ENCODE data around the gene EFNB2.

Gene EFNB2

DNA sequence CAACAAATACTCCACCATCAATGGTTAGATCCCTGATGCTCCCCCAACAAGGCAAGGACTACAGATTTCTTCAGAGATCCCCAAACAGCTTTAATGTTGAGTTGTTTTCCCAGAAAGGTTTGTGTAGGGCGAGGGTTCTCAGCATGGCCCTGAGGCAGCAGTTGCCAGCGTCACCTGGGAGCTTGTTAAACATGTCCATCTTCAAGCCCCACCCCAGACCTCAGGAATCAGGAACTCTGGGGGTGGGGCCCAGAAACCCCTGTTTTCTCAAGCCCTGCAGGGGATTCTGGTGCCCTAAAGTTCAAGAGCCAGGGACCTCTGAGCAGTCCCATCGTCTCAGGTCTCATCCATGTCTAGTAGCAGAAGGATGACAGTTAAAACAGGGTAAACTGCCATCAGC lies 9.6 kb downstream of the EFNB2 start:
- no peak for DNase-seq (ENCODE audit: low spot score)

DNA sequence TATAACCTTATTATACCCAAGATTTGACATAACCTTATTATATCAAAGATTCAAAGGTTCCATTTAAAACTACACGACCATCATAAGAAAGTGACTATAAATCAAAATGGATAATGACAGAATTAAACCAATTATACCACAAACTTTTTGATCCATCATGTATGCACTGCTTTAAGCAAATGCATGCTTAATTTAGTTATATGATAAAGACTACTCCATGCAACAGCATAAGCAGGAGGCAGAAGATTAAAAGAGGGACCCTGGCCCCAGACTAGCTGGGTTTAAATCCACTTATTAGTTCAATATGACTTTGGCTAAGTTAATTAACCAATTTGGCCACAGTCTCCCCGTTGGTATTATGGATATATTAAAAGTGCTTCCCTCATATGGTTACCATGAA lies 11.4 kb downstream of the EFNB2 start:
- DNase-seq (ENCODE audit: low spot score) = no peak

DNA sequence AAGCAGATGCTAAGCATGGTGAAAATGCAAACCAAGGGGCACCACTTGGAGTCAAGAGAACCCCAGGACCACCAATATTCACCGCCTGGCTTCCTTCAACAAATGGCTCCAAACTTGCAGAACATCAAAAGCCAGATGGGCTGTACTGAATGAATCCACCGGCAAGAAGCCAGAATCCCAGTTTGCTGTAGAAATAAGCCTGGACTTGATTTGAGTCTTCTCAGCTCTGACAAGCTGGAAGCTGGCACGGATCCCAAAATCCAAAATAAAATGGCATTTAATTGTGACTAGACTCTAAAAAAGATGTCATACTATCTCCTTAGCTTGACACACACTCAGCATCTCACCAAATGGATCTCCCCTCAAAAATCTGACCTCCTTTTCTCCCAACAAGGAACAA lies 11.9 kb downstream of the EFNB2 start:
- no peak for DNase-seq (ENCODE audit: low spot score)

DNA sequence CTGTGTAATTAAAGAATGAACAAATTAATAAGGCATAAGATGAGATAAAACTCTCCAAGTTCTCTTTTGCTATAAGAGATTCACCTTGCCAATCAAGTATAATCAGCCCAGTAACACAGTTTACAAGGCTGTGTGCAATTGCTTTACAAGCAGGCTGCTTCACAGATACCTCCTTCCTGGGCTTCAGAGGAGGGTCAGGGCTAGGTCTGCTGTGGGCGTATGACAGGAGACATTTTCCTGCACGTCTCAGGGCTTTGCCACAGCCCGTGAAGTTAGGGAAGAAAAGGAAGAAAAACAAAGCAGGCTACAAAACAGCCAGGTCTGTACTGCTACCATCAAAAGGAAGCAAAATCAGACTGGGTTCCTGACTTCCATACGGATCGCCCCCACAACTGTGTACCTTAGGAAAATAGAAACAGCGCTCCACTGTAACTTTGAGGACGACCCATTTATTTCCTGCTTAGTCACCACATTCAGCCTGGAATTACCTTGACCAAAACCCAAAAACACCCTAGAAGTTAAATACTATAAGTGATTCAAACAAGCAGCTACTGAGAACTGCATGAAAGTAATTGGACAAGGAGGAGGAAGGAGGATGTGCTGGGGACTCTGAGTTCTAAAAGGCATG lies 12.4 kb downstream of the EFNB2 start:
- DNase-seq (ENCODE audit: low spot score) = no peak

DNA sequence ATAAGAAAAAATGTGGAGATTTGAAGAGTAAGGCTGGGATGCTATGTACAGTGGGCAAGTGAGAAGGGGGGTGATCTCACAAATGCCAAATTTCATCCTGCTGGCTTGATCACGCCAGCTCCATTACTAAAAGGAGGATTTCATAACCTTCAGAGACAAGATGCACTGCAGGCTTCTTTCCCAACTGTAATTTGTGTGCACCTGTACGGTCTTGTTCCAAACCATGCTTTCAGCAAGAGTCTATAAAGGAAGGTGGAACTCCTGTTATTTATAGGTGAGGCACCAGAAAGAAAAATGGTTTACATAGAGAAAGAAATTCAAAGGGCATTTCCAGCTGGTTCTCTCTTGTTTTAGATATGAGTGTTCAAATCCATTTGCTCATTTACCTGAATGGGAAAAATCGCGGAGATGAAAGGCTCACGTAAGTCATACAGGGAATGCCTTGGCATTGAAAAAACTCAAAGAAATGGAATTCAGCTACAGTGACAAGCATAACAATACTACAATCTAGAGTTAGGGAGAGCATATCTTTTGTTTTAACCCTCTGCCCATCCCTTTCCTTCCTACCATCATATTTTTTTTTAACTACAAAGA lies 13.3 kb downstream of the EFNB2 start:
- no peak for DNase-seq (ENCODE audit: low spot score)

DNA sequence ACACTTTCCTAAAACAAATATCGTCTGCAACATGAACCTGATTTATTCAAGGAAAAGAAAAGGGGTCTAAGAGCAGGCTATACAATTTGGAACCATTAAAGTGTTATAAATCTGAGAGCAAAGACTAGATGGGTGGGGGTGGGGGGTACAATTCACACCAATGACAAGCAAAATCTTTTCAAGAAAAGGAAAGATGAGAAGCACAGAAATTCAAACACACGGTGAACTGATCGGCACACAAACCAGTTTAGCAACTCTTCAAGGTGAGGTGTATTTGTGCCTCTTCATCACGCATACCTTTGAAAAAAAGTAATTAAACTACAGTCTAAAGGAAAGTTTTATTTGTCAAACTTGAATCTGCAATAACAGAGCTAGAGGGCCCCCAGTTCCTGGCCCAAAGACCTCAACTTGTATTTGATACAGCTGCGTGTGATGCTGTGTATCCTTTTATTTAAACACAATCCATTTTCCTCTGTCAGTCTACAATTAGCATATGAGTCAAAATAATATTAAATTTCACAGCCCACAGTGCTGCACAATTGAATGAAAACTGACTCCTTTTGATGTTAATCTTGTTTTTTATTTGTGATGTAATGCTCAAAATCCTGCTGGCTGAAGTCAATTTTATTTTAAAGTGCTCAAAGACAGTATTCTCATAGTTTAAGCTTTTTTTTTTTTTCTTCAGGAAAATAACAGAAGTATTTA lies 14.2 kb downstream of the EFNB2 start:
- DNase-seq (ENCODE audit: low spot score) = no peak

DNA sequence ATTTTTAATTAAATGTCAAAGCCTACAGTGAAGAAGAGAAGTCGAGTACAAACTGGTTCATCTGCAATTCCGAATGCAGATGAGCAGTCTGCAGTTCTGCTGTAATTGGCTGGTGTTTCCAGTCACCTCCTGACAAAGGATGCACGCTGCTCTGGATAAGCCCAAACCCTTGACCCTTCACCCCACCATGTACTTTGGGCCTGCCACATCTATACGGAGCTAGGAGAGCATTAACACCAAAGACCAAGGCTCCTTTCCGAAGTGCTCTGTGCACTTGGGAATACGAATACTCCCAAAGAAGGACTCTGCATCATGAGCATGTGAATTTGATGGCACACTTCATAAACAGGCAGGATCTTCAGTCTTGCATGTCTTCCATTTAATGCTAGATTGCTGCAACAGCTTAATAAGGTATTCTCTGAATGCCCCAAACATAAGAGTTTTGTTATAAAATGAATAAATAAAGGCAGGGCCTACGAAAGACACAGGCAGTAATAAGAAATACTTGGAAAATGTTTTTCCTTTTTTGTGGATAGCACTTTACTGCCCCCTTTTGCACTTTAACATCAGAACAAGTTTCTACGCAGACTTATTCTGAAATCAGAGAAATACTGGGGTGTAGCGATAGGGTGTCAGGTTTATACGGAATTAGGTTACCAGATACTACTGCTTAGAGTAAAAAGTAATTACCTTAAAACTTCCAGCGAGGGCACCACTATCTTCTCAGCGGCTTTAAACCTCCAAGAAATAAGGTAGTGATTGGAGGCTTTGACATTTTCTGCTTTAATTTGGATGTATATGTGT lies 15.0 kb downstream of the EFNB2 start:
- DNase-seq (ENCODE audit: low spot score) = no peak

DNA sequence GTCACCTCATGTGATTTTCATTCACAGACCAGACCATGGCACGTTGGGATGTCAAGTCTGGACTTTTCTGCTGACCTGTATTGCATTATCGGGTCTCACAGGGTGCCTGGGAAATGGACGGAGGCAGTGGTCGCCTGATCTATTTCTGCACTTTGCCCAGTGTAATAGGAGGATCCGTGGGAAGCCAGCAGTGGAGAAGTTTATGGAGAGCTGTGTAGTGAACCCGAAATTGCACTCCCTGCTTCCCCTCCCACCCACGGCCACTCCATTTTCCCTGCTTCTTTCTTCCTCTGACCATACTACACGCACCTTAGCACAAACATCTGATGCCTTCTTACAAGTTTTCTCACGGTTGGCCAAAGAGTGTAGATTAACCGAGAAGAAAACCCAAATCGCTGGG lies 16.9 kb downstream of the EFNB2 start:
- DNase-seq (ENCODE audit: low spot score) = no peak

DNA sequence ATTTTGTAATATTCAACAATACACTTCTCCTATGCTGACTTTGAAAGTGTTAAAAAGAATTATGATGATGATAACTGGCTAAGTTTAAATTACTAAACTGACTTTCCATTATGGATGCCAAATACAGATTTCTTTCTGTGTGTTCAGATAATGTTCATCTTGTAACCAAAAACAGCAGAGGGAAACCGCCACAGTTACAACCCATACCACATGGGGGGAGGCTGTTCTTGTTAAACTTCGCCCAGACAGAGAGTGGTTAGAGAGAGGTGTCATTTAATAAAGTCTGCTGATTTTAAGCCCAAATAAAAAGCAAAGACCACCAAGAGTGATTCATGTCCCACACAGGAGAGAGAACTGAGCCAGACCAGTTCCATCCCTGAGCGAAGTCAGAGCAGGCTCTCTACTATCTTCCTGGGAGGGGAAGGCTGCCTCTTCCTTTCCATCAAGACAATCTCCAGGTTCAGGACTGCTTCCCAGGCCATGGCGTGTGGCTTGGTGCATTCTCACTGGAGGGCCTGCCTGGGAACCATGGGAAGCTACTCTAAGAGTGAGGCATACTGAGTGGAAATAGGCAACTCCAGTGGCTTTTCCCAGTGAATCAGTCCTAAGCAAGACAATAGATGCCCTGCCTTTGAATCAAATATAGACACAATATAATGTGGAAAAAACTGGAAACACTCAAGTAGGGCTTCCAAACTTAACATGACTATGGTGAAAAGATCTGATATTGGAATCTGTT lies 18.2 kb downstream of the EFNB2 start:
- no peak for DNase-seq (ENCODE audit: low spot score)

DNA sequence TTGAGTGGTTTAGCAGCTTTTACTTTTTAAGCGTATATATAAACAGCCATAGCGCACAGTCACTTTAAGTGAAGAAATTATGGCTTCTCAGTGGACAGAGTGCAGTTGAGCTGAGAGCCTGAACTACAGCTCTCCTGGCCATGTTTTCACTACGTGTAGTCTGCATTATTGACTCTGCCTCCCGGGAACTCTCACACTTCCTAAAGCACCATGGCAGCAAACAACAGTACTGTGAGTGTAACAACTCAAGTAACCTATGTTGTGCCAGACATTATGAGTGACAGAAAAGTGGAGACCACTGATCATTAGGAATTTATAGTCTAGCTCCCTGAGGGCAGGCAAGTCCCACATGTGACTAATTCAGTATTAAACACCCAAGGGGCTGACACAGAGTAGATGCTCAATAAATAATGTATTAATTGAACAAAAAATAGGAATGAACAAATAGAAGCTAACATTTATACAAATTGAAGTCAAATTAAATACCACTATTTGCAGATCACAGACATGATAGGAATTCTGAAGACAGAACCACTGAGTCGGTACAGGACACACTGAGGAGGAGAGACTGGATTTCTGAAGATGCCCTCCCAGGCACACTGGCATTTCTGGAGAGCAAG lies 19.7 kb downstream of the EFNB2 start:
- no peak for DNase-seq (ENCODE audit: low spot score)

DNA sequence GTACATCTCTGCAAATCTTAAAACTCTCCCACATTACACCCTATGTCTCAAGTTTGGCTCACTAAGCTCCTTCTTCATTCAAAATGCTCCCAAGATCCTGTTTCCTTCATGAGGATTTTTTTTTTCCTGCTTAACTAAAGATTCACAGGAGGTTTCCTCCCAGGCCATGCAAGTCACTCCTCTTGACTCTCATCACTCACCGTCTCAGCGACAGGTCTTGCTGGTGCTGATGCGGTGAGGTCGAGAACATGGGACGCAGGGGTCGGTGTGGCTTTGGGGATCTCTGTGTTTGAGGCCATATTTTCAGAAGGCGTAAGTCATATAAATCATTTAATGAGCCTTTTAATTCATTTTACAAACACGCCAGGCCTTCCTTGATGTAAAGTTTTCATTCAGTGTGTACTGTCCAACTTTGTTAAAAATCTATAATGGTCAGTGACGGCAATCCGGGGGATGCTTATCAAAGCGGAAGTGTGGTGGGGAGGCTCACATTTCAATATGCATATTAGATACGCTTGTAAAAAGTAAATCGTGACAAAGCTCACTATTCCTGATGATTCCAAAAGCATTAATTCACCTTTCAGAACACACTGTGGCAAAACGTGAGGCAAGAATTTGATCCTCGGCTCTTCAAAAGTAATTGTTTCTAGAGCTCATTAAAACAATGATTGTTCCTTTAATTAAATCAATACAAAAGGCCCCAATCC lies 20.4 kb downstream of the EFNB2 start:
- DNase-seq (ENCODE audit: low spot score) = no peak

DNA sequence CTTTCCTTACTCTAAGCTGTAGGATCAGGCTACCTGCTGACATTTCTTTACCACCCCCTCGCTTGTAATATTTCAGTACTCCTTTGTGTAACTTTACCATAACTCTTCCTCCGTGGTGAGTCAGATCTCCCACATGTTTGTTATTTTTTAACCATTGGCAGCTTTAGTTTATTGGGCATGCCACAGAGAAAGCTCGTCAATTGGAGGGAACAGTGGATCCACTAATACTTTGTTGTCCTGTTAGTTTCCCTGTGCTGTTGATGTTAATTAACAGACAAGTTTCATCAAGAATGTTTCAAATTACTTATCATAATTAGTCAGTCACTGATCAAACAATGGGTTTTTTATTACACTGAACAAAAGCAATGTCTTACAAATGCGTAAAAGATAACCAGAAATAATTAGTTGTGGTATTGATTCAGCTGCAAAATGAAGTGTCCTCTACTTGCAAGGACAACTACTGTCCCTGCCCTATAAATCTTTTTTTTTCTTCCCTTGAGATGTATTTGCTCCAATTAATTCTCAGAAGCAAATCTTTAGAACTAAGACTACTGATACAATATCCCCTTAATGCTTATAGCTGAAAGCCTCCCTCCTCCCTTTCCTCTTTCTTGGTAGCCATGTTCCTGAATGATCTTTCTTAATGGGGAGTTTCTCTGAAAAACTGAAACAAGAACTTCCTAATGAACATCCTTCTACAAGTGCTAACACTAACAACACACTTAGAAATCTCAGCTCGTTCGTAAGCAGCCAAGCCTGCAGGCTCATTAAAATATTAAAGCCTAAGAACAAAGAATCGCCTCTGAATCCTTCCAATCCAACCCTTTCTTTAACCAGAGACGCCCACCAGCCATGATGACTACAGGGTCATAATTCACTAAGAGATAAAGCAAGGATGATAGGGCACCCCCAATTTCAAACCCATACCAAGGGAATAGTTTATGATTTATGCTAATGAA lies 22.2 kb downstream of the EFNB2 start:
- DNase-seq (ENCODE audit: low spot score) = peak; percentile 41

DNA sequence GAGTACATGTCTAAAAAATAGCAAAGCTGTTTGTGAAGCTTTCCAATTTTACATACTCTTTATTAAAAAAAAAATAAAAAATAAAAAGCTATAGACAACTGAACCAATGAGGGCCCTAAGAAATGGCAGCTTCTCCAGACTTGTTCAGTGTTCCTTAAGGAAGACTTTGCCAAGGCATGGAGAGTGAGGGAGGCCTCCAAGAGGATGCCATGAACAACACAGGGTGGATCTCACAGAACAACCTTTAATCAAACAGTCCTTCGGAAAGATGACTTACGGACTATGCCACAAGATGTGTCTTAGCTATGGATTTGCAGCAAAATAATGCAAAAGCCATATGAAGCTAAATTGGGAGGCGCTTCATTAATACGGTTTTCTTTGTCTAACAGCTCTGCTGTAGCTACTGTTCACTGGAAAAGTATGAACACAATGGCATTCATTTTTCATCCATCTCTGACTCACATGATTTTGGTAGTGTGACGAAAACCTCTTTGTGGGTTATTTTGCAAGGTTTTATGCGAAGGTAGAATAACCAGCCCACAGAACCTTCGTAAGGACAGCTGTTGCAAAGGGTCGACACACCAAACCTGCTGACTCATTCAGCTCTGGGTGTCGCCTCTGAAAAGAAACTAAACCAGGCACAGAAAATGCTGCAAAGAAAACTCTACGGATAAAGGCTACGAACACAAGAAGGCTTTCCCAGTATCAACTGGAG lies 27.7 kb downstream of the EFNB2 start:
- DNase-seq (ENCODE audit: low spot score) = peak; percentile 41

DNA sequence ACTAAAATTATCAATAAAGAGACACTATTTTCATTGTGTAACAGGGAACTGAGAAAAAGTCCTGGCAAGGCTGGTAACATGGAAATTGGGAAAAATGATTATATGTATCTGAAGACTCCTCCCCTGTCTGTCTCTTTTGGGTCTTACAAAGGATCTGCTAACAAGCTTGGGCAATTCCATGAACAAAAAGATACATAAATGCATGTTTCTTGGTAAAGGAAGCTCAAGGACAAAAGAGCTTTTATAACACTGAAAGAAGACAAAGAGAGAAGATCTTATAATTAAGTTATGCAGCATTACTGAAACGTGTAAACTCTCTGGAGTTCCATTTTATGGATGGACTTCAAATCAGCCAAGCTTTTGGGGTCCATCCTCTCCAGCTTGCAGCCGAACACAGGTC lies 29.2 kb downstream of the EFNB2 start:
- DNase-seq (ENCODE audit: low spot score) = no peak

DNA sequence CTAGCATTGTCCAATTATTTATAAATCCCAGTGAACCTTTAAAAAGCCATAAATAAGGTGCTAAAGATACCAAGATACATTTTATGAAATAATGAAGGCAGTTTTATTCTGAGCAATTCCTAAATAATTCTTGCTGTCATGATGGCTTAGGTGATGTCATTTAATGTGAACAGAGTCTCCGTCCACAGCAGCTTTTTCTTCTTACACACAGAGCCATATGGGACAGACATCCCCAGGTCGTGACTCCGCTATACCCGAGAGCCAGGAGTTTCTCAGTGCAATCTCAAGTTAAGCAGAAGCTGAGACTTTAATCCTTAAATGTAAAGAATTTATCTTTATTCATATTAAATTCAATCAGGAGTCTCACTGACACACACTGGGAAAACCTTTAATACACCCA lies 29.7 kb downstream of the EFNB2 start:
- no peak for DNase-seq (ENCODE audit: low spot score)

DNA sequence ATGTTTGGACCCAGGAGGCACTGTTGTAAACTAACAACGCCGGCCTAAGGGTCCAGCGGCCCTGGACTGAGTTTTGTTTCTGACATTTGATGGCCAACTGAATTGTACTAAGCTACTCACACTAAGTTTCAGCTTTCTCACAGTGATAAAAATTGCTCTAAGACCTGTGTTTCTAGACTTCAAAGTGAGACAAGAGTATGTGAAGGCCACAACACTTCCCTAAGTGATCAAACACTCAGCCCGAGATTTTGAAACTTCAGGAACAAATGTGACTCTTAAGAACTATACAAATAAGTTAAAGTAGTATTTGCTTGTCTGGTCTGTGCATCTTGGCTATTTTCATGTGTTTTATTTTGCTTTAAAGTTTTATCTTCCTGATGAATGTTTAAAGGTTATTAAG lies 30.2 kb downstream of the EFNB2 start:
- no peak for DNase-seq (ENCODE audit: low spot score)

DNA sequence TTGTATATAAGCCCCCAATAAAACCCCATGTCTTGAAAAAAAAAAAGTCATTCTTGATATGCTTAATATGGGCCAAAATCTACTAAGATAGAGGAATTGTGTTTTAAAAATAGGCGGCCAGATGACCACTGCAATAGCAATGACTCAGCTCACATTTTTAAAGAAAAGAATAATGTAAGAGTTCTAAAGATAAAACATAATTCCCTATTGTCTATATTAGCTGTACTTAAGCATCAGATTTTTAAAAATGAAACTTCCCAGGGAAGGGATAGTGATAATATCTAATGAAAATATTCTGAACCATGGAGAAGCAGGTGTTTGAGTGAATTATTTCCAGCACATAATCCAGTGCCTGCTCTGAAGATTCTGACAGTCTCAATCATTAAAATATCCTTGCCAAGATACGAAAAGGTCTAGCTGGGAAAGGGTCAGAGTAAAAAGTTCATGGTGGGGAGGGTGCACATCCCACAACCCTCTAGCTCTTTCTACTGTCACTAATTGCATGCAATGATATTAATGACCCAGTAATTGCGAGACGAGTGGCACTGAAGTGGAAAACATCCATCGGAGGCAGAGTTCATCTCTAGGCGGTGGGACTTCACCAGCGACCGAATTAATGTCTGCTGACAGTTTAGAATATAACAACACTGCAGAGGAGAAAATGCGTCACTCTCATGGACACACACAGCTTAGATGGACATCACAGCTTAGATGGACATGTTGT lies 31.6 kb downstream of the EFNB2 start:
- DNase-seq (ENCODE audit: low spot score) = no peak

DNA sequence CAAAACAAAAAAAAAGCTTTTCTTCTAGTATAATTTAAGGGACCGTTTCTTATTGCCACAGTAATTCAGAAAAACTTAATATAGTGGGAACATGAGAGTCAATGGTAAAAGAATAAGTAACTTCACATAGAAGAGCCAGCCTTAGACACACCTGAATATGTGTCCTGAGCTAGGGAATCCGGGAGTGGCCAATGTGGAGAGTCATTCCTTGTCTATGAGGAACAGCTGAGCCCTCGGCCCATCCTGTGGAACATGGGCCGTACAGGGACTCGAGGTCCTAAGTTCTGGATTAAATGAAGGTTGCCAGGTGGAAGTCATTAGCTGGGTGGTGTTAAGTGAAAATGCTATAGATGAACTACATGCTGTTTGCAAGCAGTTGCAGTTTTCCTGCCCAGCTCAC lies 32.2 kb downstream of the EFNB2 start:
- DNase-seq (ENCODE audit: low spot score) = no peak

DNA sequence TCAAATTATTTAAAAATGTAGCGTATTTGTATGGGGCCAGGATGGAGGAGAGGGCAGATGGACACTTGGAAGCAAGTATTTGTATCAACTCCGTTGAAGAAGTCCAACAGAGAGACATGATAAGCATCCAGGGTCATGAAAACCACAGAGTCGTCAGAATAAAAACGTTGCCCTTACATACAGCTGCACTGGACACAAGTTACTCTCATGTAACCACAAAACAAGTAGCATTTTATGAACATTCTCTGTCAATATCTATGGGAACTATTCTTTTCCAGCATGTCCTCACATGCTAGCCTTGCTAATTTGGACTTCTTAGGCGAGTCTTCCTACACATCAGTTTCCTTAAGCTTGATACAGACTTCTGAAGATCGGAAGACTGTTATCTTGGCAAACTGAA lies 35.0 kb downstream of the EFNB2 start:
- DNase-seq (ENCODE audit: low spot score) = no peak
